Endothelial cell of umbilical vein (primary cell): ENCODE data around the gene CPT2. TPM values are rescaled to one million over a fixed set of nuclear protein-coding genes. Genes with fewer than 3 reads are reported as not detected.

Experiments used
- BruUV-seq: library from RNA; stranded (reverse); fragments of 400-500 nt; replicated peaks from 2 replicates; lab custom pipeline; 2021; lab: Mats Ljungman, UMichigan
- CTCF ChIA-PET: fragments of 300-600, 350-600 bp; sonication (Branson Sonifier 250); formaldehyde crosslinking; loops from one replicate; lab custom pipeline; 2021; ENCODE audit warnings: antibody characterized with exemption, inconsistent platforms; lab: Charles Lee
- POLR2A ChIA-PET: fragments of 300-600, 350-600 bp; sonication (Branson Sonifier 250); formaldehyde crosslinking; loops from one replicate; lab custom pipeline; 2021; ENCODE audit warnings: antibody characterized with exemption, inconsistent platforms; lab: Charles Lee
- DNase-seq: peaks from one replicate; pipeline ENCODE4 v3.0.0-alpha.2; 2011; ENCODE audit warnings: low read depth, low spot score
- FAIRE-seq: peaks from 2 replicates; lab custom pipeline; 2011; peaks lifted over from hg19 to GRCh38; lab: Jason Lieb, UNC
- H2AFZ ChIP-seq: 2 replicates; pipeline ENCODE4 v1.6.0; 2012; ENCODE audit warnings: low read depth, low read length, control low read depth, inconsistent platforms
- H3K27ac ChIP-seq: 2 replicates; pipeline ENCODE4 v1.5.1; 2011; ENCODE audit warnings: low read depth, mild to moderate bottlenecking, control low read depth, low read length, moderate library complexity; ENCODE audit not compliant: insufficient read depth
- H3K27me3 ChIP-seq, 2 experiments: 2 replicates each; pipeline versions ENCODE4 v1.6.0 to v1.6.1; 2011; ENCODE audit warnings: low read length in 2 of 2, mixed read lengths in 1 of 2; ENCODE audit not compliant: control insufficient read depth in 2 of 2, insufficient read depth in 2 of 2
- H3K36me3 ChIP-seq, 2 experiments: 2 replicates in 1 of 2; 3 replicates in 1 of 2; pipeline ENCODE4 v1.5.1; 2011; ENCODE audit warnings: low read length in 2 of 2, mild to moderate bottlenecking in 1 of 2, moderate library complexity in 1 of 2; ENCODE audit not compliant: control insufficient read depth in 2 of 2, insufficient read depth in 2 of 2; ENCODE audit errors: extremely low read depth in 1 of 2
- H3K4me1 ChIP-seq: 3 replicates; pipeline ENCODE4 v1.5.1; 2011; ENCODE audit warnings: mild to moderate bottlenecking, low read length; ENCODE audit not compliant: control insufficient read depth, insufficient read depth; ENCODE audit errors: extremely low read depth
- H3K4me2 ChIP-seq: 2 replicates; pipeline ENCODE4 v1.6.1; 2011; ENCODE audit warnings: low read length, control low read depth, mixed read lengths; ENCODE audit not compliant: insufficient read depth
- H3K4me3 ChIP-seq, 3 experiments: fragments of 200-600 bp in 1 of 3; sonication (generic), shearing (Covaris generic) in 1 of 3; replicated peaks in 1 of 3; 2 replicates each; pipeline ENCODE4 v1.5.1; 2011 to 2016; ENCODE audit warnings: control low read depth in 3 of 3, low read length in 3 of 3, mild to moderate bottlenecking in 2 of 3, inconsistent platforms in 1 of 3, low read depth in 1 of 3, moderate library complexity in 1 of 3; ENCODE audit not compliant: insufficient read depth in 1 of 3
- H3K79me2 ChIP-seq: 2 replicates; pipeline ENCODE4 v1.6.0; 2012; ENCODE audit warnings: low read length, inconsistent platforms; ENCODE audit not compliant: control insufficient read depth, insufficient read depth
- H3K9ac ChIP-seq: replicated peaks from 2 replicates; pipeline ENCODE3; 2011; ENCODE audit warnings: low read length, control low read depth; ENCODE audit not compliant: insufficient read depth; ENCODE audit errors: extremely low read depth
- H3K9me1 ChIP-seq: replicated peaks from 3 replicates; pipeline ENCODE4 v1.6.0; 2011; ENCODE audit warnings: mild to moderate bottlenecking, low read length; ENCODE audit not compliant: control insufficient read depth, insufficient read depth; ENCODE audit errors: extremely low read depth
- H3K9me3 ChIP-seq: replicated peaks from 2 replicates; pipeline ENCODE4 v1.5.1; 2012; ENCODE audit warnings: low read length, inconsistent platforms; ENCODE audit not compliant: control insufficient read depth, insufficient read depth
- H4K20me1 ChIP-seq: replicated peaks from 2 replicates; pipeline ENCODE3; 2011; ENCODE audit warnings: mild to moderate bottlenecking, low read length; ENCODE audit not compliant: control insufficient read depth, insufficient read depth; ENCODE audit errors: extremely low read depth
- CTCF ChIP-seq, 2 donors: IDR thresholded peaks; 1 replicate in 1 of 2; 2 replicates in 1 of 2; pipeline ENCODE4 v1.5.1; 2011; ENCODE audit warnings: low read length in 2 of 2, mild to moderate bottlenecking in 2 of 2, moderate library complexity in 2 of 2, control low read depth in 1 of 2, inconsistent platforms in 1 of 2, low read depth in 1 of 2; ENCODE audit not compliant: insufficient read depth in 1 of 2; ENCODE audit errors: extremely low read depth in 1 of 2
- EZH2 ChIP-seq: IDR thresholded peaks from 2 replicates; pipeline ENCODE4 v1.6.1; 2012; ENCODE audit warnings: borderline replicate concordance, low read depth, mild to moderate bottlenecking, moderate library complexity, low read length, inconsistent platforms; ENCODE audit not compliant: severe bottlenecking
- FOS ChIP-seq: IDR thresholded peaks from 2 replicates; pipeline ENCODE4 v1.6.1; 2011; ENCODE audit warnings: mild to moderate bottlenecking, low read length, moderate library complexity, borderline replicate concordance; ENCODE audit not compliant: insufficient read depth
- GATA2 ChIP-seq: IDR thresholded peaks from 2 replicates; pipeline ENCODE4 v1.7.0; 2011; ENCODE audit warnings: low read depth, mild to moderate bottlenecking, moderate library complexity, mixed read lengths, low read length; ENCODE audit not compliant: insufficient read length, insufficient read depth
- JUN ChIP-seq: IDR thresholded peaks from 2 replicates; pipeline ENCODE4 v1.6.1; 2011; ENCODE audit warnings: borderline replicate concordance, low read depth; ENCODE audit not compliant: insufficient read length, insufficient read depth
- MAX ChIP-seq: IDR thresholded peaks from 2 replicates; pipeline ENCODE4 v1.6.1; 2011; ENCODE audit not compliant: insufficient read depth, insufficient read length
- MYC ChIP-seq: IDR thresholded peaks from one replicate; pipeline ENCODE4 v1.6.1; 2011; ENCODE audit warnings: mild to moderate bottlenecking, low read depth, low read length
- POLR2A ChIP-seq: IDR thresholded peaks from 2 replicates; pipeline ENCODE4 v1.6.1; 2012; ENCODE audit warnings: low read depth, mild to moderate bottlenecking, control low read depth, low read length
- POLR2AphosphoS5 ChIP-seq: IDR thresholded peaks from 2 replicates; pipeline ENCODE4 v1.6.1; 2012; ENCODE audit warnings: low read depth, mild to moderate bottlenecking, control low read depth, low read length, moderate library complexity; ENCODE audit not compliant: insufficient read depth
- dilution Hi-C: fragments of 300-500 bp; cut with MboI; formaldehyde crosslinking; loops from one replicate; pipeline ENCODE4 v1.15.0; 2019; ENCODE audit warnings: low sequenced_read_pairs; ENCODE audit not compliant: extremely low pct_ligation_motif_present
- intact Hi-C: fragments of 100-400 bp; cut with micrococcal nuclease; formaldehyde crosslinking; loops from one replicate; pipeline ENCODE4 v1.10.0; 2022
- polyA plus RNA-seq, 4 experiments: library from polyadenylated mRNA; depleted of rRNA in 3 of 4; stranded (reverse) in 3 of 4; unstranded in 1 of 4; fragments of >200 nt; gene quantifications; 2 replicates each; pipeline versions ENCODE4 v1.2.1 to v1.2.3, GENCODE V29; 2011 to 2012; ENCODE audit warnings: missing spikeins in 1 of 4
- total RNA-seq: library from RNA; stranded (reverse); gene quantifications from 2 replicates; pipeline ENCODE4 v1.2.3, GENCODE V29; 2021

The CPT2 gene
- total and polyA plus RNA-seq, 2 donors (not counting 3 experiments of a cell fraction or from before 2014, with no cell fraction given) = 10.6 to 11.6 TPM

GRCh38 chr1:53156783-53157182 lies 39.8 kb upstream of the CPT2 start:
- no peak for FAIRE-seq
- CTCF ChIA-PET = no interaction called here
- H4K20me1 ChIP-seq = no peaks in the 10 kb centered on the region

More at GRCh38 chr1:53156783-53157182, 39.8 kb upstream of the CPT2 start:
- POLR2A ChIA-PET = no interaction called here
- no peaks in the 10 kb centered on the region for H3K36me3 ChIP-seq
- no peaks in the 10 kb centered on the region for H3K9me1 ChIP-seq
- H3K4me1 ChIP-seq = no peaks in the 10 kb centered on the region
- H3K27me3 ChIP-seq = peaks cover 0 to 3% of the 10 kb centered on the region in 2 experiments
- DNase-seq = no peak
- TF ChIP-seq CTCF (IDR thresholded peaks at IDR 0.05; ENCODE audit: extremely low read depth in 1 of 2, insufficient read depth in 1 of 2, low read depth in 1 of 2, low read length in 2 of 2) (no peak), MYC (no peak), FOS (no peak), MAX (no peak), GATA2 (no peak), EZH2 (no peak), POLR2A (no peak), JUN (no peak), POLR2AphosphoS5 (no peak)
- H3K9me3 ChIP-seq = no peaks in the 10 kb centered on the region
- no peak overlapping the region for H3K27ac ChIP-seq
- H3K9ac ChIP-seq = no peak overlapping the region
- no TSS peak for BruUV-seq
- no peaks in the 10 kb centered on the region for H3K79me2 ChIP-seq
- no peak overlapping the region for H2AFZ ChIP-seq
- dilution Hi-C loops = no loop called here
- no peak overlapping the region for H3K4me3 ChIP-seq
- H3K4me2 ChIP-seq = no peak overlapping the region
- intact Hi-C loops = no loop called here
